PFSK-1 (cell line): ENCODE data around the gene ATF7.

Experiments used
- POLR2AphosphoS5 ChIP-seq: IDR thresholded peaks from 2 replicates; pipeline ENCODE4 v1.6.1; 2012; ENCODE audit warnings: low read depth, mild to moderate bottlenecking, control low read depth, low read length, moderate library complexity
- SIN3A ChIP-seq: IDR thresholded peaks from 2 replicates; pipeline ENCODE4 v1.6.1; 2012; ENCODE audit warnings: mild to moderate bottlenecking, low read length, moderate library complexity, borderline replicate concordance; ENCODE audit not compliant: insufficient read depth
- TF ChIP-seq, protein P1 (sequence below), 2 experiments: IDR thresholded peaks; 2 replicates each; pipeline versions ENCODE4 v1.6.1 to v1.8.0; 2011 to 2012; ENCODE audit warnings: low read depth in 2 of 2, low read length in 2 of 2, control low read depth in 1 of 2, inconsistent platforms in 1 of 2, mild to moderate bottlenecking in 1 of 2, moderate library complexity in 1 of 2; ENCODE audit not compliant: insufficient read depth in 1 of 2

DNA sequence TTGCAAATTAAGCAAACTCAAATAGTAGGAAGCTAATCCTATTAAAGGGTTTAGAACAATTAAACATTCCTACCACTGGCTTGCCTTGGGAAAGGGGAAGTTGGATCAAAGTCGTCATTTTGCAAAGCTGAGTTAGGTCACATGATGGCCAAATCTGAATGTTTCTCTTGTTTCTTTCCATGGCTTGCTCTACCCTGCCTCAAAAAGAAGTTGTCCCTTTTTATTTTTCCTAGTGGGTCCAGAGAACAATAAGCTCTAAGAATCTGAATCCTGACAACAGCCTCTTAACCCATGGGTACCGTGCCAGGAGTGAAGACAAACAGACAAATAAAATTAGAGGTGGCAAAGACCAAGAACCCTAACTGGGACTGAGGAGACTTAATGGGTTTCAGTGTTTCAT lies 92.7 kb downstream of the ATF7 start:
- TF ChIP-seq POLR2AphosphoS5: no peak
- TF ChIP-seq, protein P1, sequence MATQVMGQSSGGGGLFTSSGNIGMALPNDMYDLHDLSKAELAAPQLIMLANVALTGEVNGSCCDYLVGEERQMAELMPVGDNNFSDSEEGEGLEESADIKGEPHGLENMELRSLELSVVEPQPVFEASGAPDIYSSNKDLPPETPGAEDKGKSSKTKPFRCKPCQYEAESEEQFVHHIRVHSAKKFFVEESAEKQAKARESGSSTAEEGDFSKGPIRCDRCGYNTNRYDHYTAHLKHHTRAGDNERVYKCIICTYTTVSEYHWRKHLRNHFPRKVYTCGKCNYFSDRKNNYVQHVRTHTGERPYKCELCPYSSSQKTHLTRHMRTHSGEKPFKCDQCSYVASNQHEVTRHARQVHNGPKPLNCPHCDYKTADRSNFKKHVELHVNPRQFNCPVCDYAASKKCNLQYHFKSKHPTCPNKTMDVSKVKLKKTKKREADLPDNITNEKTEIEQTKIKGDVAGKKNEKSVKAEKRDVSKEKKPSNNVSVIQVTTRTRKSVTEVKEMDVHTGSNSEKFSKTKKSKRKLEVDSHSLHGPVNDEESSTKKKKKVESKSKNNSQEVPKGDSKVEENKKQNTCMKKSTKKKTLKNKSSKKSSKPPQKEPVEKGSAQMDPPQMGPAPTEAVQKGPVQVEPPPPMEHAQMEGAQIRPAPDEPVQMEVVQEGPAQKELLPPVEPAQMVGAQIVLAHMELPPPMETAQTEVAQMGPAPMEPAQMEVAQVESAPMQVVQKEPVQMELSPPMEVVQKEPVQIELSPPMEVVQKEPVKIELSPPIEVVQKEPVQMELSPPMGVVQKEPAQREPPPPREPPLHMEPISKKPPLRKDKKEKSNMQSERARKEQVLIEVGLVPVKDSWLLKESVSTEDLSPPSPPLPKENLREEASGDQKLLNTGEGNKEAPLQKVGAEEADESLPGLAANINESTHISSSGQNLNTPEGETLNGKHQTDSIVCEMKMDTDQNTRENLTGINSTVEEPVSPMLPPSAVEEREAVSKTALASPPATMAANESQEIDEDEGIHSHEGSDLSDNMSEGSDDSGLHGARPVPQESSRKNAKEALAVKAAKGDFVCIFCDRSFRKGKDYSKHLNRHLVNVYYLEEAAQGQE (IDR thresholded peaks at IDR 0.05; ENCODE audit: insufficient read depth in 1 of 2, low read depth in 2 of 2, low read length in 2 of 2): no peak
- TF ChIP-seq SIN3A: no peak
